ENCODE measurements around the gene KCNJ4. TPM values are rescaled to one million over a fixed set of nuclear protein-coding genes. Genes with fewer than 3 reads are reported as not detected.
"Not testable (repeated sequence)": the region's sequence is repeated elsewhere in the genome, so short reads cannot be mapped to it uniquely, and the experiment has no call there.

KCNJ4 gene
- total RNA-seq, 1 donor from 2014 or later = not detected

DNA sequence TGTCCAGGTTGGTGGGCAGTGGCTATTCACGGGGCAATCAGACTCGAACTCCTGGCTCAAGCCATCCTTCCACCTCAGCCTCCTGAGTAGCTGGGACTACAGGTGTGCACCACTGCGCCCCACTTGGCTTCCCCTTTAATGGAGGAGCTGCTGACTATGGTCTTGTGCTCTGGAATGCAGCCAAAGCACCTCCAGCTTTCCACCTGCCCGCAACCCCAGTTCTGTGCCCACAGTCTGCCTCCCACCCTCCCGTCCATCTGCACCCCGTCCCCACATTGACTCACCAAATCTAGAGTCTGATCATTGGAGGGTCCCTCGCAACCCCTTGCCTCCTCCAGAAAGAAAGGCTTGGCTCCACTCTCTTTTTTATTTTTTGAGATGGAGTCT lies 41.0 kb downstream of the KCNJ4 start:
- ATAC-seq = no peak
- DNase-seq (ENCODE audit: low spot score) = peak; percentile 31

DNA sequence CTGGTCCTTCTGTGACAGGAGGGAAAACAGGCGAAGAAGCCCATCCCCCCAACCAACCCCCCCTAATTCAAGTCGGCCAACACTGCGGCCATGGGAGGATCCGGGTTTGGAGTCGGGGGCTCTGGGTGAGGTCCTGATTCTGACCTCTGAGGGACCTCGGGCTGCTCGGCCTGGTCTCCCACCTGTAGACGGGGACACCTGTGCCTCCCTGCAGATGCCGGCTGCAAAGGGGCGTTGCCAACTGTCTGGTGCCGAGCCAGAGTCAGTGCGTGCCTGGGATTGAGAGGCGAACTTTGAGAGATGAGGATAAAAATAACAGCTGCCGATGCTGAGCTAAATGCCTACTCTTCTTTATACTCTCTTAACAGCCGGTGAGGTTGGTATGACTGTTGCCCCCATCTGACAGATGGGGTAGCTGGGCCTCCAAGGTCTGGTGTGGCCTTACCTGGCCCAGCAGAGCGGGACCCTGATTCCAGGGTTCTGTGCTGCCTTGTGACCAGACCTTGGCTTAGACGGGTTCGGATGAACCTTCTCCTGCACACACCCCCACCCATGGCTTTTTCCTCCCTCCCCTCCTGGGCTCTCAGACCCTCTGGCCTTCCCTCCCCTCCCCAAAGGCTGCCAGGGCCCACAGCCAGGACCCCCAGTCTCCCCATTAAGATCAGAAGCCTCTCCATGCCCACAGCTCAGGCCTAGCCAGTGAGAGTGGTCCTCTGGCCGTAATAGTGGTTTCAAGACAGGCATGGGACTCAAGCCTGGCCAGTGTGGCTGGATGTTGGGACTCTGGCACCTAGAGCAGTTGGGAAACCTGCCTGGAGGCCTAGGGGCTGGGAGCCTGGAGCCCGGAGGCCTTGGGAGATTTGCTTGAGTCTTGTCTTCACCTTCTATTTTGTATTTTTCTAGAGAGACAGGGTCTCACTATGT lies 41.7 kb downstream of the KCNJ4 start:
- peak; percentile 70 for ATAC-seq

DNA sequence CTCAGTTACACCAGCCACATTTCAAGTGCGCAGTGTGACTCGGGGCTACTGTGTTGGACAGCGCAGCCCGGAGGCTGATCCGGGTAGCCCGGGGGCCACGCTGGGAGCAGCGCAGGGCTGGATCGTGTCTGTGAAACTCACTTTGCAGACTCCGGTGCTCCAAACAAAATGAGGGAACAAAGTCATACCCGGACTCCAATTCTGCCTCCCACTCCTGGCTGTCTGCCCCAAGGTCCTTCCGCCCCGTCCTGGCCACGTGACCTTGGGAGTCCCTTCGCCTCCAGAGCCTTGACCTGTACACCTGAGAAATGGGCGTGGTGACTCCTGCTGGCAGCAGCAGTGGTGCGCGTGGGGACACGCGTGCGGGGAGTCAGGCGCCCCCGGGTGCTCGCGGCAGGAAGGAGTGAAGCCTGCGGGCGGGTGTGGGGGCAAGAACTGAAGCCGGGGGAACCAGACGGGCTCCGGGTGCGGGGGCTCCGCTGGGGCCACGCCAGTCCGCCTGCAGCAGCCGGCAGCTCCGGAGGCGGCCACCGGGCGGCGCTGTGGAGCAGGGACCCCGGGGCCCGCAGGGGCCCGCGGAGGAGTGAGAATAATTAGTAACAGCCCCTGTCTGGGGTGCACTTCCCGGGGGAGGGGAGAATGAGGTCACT lies 42.4 kb downstream of the KCNJ4 start:
- DNase-seq (ENCODE audit: low spot score) (peak; percentile 44), ATAC-seq (peak; percentile 65)

More for the DNA sequence above, 41.7 kb downstream of the KCNJ4 start:
- DNase-seq (ENCODE audit: low spot score) = peak; percentile 47

DNA sequence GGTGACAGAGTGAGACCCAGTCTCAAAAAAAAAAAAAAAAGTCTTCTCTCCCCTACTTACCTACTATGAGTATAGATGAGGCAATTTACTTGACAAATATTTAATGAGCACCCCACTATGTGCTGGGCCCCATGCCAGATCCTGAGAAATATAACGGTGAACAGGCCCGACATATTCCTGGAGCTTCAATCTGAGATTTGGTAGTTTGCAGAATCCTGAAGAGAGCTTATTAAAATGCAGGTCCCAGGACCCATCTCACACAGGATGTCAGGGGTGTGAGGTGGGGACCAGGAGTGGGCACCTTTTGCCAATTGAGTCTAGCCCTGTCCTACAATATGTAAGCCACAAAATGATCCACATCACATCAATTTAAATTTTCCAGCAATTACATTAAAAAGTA lies 44.0 kb downstream of the KCNJ4 start:
- DNase-seq (ENCODE audit: low spot score) = no peak

DNA sequence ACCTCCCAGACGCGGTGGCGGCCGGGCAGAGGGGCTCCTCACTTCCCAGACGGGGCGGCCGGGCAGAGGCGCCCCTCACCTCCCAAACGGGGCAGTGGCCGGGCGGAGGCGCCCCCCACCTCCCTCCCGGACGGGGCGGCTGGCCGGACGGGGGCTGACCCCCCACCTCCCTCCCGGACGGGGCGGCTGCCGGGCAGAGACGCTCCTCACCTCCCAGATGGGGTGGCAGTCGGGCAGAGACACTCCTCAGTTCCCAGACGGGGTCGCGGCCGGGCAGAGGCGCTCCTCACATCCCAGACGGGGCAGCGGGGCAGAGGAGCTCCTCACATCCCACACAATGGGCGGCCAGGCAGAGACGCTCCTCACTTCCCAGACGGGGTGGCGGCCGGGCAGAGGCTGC lies 45.1 kb downstream of the KCNJ4 start:
- not testable (repeated sequence) for ATAC-seq
- DNase-seq (ENCODE audit: low spot score) = peak; percentile 28

More for the DNA sequence above, 44.0 kb downstream of the KCNJ4 start:
- no peak for ATAC-seq

DNA sequence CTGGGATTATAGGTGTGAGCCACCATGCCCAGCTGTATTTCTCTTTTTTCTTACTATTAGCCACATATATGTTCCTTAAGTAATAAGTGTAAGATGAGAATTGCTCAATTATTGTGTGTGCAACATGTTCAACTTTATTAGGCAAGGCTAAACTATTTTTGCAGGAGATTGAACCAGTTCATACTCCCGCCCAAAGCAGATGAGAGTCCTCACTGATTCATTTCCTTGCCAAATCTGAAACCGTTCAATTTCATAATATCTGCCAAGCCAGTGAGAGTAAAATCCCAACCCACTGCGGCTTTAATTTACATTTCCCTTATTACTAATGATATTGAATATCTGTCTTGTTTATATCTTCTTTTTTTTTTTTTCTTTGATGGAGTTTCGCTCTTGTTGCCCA lies 48.4 kb downstream of the KCNJ4 start:
- ATAC-seq (peak; percentile 88), DNase-seq (ENCODE audit: low spot score) (no peak)

DNA sequence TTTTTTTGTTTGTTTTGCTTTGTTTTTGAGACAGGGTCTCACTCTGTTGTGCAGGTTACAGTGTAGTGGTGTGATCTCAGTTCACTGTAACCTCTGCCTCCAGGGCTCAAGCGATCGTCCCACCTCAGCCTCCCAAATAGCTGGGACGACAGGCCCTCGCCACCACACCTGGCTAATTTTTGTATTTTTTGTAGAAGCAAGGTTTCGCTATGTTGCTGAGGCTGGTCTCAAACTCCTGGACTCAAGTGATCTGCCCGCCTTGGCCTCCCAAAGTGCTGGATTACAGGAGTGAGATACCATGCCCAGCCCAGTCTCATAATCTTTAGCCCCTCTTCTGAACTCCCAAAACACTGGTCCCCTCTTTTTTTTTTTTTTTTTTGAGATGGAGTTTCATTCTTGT lies 50.6 kb downstream of the KCNJ4 start:
- DNase-seq (ENCODE audit: low spot score) = no peak
- ATAC-seq = no peak

DNA sequence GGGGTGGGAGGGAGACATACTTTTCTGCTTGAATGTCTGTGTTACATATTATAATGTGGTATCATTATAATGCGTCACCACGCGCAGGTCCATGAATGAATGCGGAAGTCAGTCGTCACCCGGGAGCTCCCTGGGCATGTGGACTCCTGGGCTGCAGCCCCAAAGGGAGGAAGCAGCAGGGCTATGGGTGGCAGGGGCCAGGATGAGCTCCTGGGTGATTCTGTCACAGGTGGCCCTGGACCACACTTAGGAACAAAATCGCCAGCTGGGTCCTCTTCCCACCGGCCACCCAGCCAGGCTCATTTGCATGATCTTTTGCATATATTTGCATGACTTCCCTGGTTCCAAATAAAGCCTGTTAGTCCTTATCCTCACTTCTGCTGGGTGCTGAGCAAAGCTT lies 51.2 kb downstream of the KCNJ4 start:
- DNase-seq (ENCODE audit: low spot score) (no peak), ATAC-seq (no peak)

DNA sequence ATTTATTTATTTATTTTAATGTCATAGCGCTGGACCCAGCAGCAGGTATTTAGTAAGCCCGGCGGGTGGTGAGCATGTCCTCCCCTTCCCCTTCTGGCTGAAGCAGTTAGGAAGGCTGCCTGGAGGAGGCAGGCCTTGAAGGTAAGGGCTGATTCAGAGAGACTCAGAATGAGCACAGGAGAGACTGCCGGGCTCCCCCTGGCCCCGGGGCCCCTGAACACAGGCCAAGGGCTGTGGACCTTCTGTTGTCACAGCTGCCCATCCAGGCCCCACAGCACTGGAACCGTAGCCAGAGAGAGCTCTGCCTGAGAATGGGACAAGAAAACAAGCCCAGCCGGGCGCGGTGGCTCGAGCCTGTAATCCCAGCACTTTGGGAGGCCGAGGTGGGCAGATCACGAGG lies 52.8 kb downstream of the KCNJ4 start:
- ATAC-seq (no peak), DNase-seq (ENCODE audit: low spot score) (no peak)

DNA sequence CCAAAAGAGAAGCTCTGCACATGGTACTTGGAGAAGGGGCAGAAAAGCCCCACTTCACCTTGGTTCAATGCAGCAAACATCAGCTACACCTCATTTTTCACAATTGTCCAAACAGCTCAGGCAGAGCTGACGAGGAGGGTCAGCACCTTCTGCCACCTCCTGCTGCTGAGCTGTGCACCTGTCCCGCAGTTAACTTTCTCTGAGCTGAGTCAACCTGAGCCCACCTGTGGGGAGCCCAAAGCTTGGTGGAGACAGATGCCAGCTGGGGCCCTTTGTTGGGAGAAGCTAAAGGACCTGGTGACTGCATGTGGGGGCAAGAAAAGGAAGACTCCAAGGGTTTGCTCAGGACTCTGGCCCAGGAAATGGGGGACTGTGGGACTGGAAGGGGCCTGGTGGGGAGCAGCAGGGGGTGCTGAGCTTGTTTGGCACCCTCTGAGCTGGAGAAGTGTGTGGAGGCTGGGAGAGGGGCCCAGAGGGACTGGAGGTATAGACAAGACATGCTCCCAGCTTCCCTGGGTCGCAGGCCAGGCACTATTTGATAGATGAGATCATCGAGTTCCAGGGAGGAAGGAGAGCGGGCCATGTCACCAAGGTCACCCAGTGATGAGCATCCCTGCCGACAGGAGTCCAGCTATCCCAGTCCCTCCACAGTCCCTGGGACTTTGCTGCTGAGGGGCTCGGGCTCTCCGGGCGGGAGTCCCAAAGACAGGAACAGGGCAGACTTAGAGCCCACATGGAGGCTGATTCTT lies 53.5 kb downstream of the KCNJ4 start:
- no peak for ATAC-seq

DNA sequence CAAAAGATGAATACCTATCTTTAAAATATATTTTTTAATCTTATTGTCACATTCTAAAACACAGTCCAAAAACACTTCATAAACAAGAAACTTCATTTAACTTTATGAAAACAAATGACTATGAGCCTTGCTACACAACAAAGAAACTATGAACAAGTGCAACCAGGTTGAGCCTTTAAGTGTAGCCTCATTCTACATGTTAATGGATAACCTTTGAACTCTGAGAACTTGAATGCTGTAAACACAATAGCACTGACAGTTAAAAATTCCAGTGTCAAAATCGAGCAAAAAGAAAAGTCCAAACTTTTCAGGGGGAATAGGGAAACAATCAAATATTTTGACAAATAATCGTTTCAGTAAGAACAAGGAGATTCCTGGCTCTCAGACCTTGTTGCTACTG lies 54.7 kb downstream of the KCNJ4 start:
- DNase-seq (ENCODE audit: low spot score); ATAC-seq: not testable (repeated sequence)

More for the DNA sequence above, 53.5 kb downstream of the KCNJ4 start:
- no peak for DNase-seq (ENCODE audit: low spot score)

DNA sequence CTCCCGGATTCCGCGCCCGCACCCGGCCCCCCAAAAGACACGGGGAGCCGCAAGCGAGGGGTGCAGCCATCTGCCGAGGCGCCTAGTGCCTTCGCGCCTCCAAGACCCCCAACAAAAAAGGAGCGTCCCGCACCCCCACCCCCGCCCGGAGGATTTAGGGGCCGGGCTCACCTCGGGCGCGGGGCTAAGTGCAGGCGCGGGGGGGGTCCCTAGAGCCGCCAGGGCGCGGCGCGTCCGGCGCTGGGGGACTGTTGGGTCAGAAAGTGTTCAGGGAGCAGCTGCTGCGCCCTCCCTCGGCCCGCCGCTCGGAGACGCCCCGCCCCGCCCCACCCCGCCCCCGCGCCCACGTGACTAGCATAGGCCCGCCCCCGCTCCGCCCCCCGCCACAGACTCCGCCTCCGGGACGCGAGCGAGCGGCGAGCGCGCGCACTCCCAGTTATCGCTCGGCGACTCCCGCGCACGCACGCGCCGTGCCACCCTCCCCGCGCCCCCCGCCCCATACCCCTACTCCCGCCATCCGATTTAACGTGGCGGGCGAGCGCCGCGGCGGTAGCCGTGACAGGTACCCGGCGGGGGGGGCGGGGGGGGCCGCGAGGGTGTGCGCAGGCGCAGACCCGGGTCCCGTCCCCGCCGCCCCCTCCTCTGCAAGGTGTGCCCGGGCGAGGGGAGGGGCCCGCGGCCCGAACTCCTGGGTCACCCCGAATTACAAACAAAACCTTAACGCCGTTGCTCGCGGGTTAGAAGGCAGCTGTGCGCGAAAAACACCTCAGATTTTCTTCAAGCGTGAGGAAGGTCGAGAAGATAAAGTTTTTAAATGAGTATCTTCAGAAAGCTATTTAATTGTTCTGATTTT lies 56.2 kb downstream of the KCNJ4 start:
- peak; percentile 88 for DNase-seq (ENCODE audit: low spot score)
- ATAC-seq = peak; percentile 88

DNA sequence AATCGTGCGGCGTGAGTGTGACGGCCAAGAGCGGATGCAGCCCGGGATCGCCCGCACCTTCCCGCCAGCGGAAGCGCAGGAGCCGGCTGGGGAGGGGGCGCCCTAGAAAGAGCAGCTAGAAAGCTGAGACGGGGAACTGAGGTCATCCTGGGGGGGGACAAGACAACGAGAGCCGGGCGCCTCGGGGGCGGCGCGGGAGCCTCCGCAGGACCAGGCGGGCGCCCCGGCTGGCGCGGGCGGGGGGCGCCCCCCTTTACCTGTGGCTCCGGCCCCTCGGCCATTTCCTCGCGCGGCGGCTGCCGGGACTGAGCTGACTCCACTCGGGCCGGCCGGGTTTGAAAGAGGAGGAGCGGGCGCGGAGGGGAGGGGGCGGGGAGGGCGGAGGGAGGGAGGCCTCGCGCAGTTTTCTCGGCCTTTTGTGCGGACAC lies 56.8 kb downstream of the KCNJ4 start:
- ATAC-seq (peak; percentile 69), DNase-seq (ENCODE audit: low spot score) (peak; percentile 73)

DNA sequence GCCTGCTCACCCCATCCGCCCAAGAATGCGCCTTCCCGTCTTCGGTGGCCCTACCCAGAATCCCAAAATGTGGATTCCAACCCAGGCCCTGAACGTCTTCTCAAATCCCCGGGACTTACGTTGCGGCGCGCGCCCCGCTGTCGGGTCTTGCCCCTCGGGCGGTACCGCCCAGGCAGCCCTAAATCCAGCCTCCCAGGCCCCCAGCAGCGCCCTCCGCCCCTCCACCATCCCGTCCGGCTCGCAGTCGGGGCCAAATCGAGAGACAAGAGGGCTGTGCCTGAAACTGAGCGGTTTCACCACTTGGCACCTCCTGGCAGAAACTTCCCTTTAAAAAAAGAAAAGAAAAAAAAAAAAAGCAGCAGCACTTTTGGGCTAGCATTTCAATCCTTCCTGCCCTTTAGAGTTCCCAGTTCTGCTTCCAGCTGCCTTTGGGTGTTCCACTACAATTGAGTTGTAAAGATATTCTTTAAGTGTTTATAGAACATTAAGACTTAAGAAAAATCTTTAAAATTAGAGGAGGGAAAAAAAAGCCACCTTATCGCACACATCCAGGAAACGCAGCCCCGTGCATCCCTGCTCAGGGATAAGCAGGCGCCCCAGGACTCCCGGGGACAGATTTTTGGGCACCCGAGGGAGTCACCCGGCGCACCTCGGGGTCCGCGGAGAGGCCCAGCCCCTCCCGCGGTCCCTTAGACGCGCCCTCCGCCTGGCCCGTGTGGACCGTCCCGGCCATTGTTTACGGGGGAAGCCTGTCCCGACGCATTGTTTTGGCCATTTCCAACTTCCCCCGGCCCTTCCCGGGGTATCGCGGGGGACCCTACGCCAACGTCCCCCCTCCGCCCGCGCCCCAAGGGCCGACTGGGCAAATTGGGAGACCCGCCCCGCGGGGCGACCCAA lies 57.6 kb downstream of the KCNJ4 start:
- ATAC-seq (peak; percentile 16), DNase-seq (ENCODE audit: low spot score) (peak; percentile 56)

DNA sequence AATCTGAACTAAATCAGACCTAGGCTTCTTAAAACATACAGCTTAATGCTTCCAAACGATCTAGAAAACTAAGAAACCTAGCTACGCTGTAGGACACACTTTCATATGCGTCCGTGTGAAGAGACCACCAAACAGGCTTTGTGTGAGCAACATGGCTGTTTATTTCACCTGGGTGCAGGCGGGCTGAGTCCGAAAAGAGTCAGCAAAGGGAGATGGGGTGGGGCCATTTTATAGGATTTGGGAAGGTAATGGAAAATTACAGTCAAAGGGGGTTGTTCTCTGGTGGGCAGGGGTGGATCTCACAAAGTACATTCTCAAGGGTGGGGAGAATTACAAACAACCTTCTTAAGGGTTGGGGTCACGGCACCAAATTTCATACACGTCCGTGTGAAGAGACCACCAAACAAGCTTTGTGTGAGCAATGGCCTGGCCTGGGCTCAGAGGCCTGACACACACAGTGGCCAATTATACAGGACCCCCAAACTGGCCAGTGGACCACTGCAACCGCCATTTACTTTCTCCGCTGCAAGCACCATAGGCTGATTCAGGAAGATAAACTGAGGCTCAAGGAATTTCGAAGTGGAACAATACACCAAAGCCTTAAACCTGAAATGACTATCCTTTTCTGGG lies 58.4 kb downstream of the KCNJ4 start:
- not testable (repeated sequence) for ATAC-seq; DNase-seq (ENCODE audit: low spot score)

DNA sequence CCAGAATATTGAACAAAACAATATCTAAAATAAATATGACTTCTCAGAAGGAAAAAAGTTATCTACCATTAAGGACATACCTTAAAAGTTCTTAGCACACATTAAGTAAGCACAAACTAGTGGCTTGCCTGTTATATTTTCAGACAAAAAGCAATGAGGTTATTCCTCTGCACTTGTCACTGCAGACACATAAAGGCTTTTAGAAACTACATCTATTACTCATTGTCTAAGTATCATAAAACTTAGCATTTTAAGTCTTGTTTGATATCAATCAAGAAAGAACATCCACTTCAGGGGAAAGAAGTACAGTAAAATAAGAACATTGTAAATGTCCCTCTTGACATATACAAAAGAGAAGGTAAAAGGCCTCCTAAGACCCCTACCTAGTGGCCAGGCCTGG lies 59.1 kb downstream of the KCNJ4 start:
- ATAC-seq; DNase-seq (ENCODE audit: low spot score): not testable (repeated sequence)

DNA sequence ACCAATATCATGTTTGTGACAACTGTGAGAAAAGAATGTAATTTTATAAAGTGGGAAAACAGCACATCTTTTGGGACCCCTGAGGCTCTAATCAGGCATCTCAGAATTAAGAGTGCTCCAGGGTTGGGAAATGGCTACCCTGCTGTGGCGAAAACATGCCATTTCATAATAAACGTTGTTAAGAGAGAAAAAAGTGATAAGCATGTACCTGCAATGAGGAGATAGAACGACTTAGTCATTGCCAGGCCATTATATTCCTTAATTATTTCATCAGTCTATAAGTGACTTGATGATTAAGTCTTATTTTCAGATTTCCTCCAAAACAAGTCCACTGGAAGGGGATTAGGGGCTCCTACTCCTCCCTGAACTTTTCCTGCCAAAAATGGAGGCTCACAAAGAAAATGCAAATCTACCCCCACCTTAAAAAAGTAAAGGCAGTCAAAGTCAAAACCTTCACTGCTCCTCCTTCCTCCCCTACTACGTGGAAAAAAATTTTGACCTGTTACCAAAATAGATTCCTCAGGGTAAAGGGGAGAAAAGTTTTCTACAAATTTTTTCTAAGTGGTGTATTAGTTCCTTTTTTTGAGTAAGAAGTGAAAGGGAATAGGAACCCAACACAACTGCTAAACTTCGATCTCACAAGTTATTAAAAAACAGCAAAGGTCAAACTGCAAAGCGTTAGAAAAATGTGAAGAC lies 59.9 kb downstream of the KCNJ4 start:
- not testable (repeated sequence) for ATAC-seq

DNA sequence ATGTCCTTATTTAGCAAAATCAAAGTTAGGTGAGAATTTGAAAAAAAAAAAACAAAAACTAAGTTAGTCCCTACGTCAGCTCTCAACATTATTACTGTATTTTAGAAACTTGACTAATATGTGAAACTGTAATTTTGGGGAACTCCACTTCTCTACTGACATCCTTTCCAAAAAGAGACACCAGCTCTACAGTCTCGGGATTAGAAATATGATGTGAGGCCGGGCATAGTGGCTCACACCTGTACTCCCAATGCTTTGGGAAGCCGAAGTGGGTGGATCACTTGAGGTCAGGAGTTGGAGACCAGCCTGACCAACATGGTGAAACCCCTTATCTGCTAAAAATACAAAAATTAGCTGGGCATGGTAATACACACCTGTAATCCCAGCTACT lies 65.6 kb downstream of the KCNJ4 start:
- not testable (repeated sequence) for ATAC-seq; DNase-seq (ENCODE audit: low spot score)

More for the DNA sequence above, 59.9 kb downstream of the KCNJ4 start:
- not testable (repeated sequence) for DNase-seq (ENCODE audit: low spot score)

Data from left lobe of liver (tissue), 2 donors.